Smooth muscle cell (in vitro differentiated cells): ENCODE measurements around the gene EEF1AKMT3. TPM values are rescaled to one million over a fixed set of nuclear protein-coding genes. Genes with fewer than 3 reads are reported as not detected.

Experiments
- DNase-seq: peaks from one replicate; lab custom pipeline; 2025; ENCODE audit not compliant: unreplicated experiment; lab: John Stamatoyannopoulos, UW
- H2AFZ ChIP-seq: fragments of 200-600 bp; sonication (generic); 2 replicates; pipeline ENCODE4 v1.6.0; 2016; ENCODE audit warnings: antibody characterized with exemption, low read depth, mild to moderate bottlenecking
- H3F3A ChIP-seq: fragments of 200-600 bp; sonication (generic); 2 replicates; pipeline ENCODE4 v1.6.0; 2017; ENCODE audit warnings: antibody characterized with exemption, low read depth
- H3K27ac ChIP-seq: fragments of 200-600 bp; sonication (generic); 2 replicates; pipeline ENCODE4 v1.5.1; 2016; ENCODE audit warnings: low read depth, mild to moderate bottlenecking
- H3K27me3 ChIP-seq: fragments of 200-600 bp; sonication (generic); 2 replicates; pipeline ENCODE4 v1.6.1; 2016; ENCODE audit warnings: low read depth, mild to moderate bottlenecking
- H3K36me3 ChIP-seq: fragments of 200-600 bp; sonication (generic); 2 replicates; pipeline ENCODE4 v1.5.1; 2016; ENCODE audit warnings: low read depth
- H3K4me1 ChIP-seq: fragments of 200-600 bp; sonication (generic); 2 replicates; pipeline ENCODE4 v1.5.1; 2016; ENCODE audit warnings: low read depth
- H3K4me2 ChIP-seq: fragments of 200-600 bp; sonication (generic); 2 replicates; pipeline ENCODE4 v1.6.0; 2016; ENCODE audit warnings: mild to moderate bottlenecking
- H3K4me3 ChIP-seq: fragments of 200-600 bp; sonication (generic); 2 replicates; pipeline ENCODE4 v1.5.1; 2016; ENCODE audit warnings: mild to moderate bottlenecking
- H3K79me2 ChIP-seq: fragments of 200-600 bp; sonication (generic); 2 replicates; pipeline ENCODE4 v1.6.0; 2016; ENCODE audit warnings: low read depth, mild to moderate bottlenecking
- H3K9ac ChIP-seq: fragments of 200-600 bp; sonication (generic); 2 replicates; pipeline ENCODE4 v1.6.0; 2016; ENCODE audit warnings: low read depth
- H3K9me3 ChIP-seq: fragments of 200-600 bp; sonication (generic); replicated peaks from 2 replicates; pipeline ENCODE4 v1.5.1; 2016; ENCODE audit warnings: low read depth
- H4K20me1 ChIP-seq: fragments of 200-600 bp; sonication (generic); 2 replicates; pipeline ENCODE4 v1.6.0; 2016; ENCODE audit warnings: low read depth
- CTCF ChIP-seq: fragments of 200-600 bp; sonication (generic); IDR thresholded peaks from 2 replicates; pipeline ENCODE4 v1.5.1; 2017; ENCODE audit warnings: borderline replicate concordance, mild to moderate bottlenecking, antibody characterized with exemption; ENCODE audit not compliant: insufficient read depth, poor library complexity, severe bottlenecking
- WGBS: methylation state at CpG from one replicate; pipeline ENCODE4 v1.1.7; 2016; ENCODE audit warnings: low lambda C conversion rate; 5-methylcytosine and 5-hydroxymethylcytosine counted together
- polyA plus RNA-seq: library from polyadenylated mRNA; unstranded; fragments of >200 nt; fragmentation: Nextera tagmentation; extraction: Ambion mirVana; gene quantifications from 2 replicates; pipeline ENCODE4 v1.2.1, GENCODE V29; 2016
- total RNA-seq: library from RNA; depleted of rRNA; stranded (reverse); fragments of >200 nt; gene quantifications from 2 replicates; pipeline ENCODE4 v1.2.3, GENCODE V29; 2014

Gene EEF1AKMT3
- total and polyA plus RNA-seq, 2 experiments from 2014 or later: 8.0 to 9.0 TPM

- H3K27me3 ChIP-seq: peaks cover 99% of the 10 kb centered on the region
- WGBS: 76% methylated on average over 4 of the region's 4 CpGs
Measured at GRCh38 chr12:57732270-57732669, 40.1 kb upstream of the EEF1AKMT3 start.

GRCh38 chr12:57732726-57733593 is 39.5 kb upstream of the EEF1AKMT3 start:
- Histone ChIP-seq H3K27ac (no peak overlapping the region), H2AFZ (no peak overlapping the region), H3F3A (no peaks in the 10 kb centered on the region), H3K79me2 (no peaks in the 10 kb centered on the region), H3K4me3 (no peak overlapping the region), H3K9me3 (no peaks in the 10 kb centered on the region), H3K27me3 (peaks cover 99% of the 10 kb centered on the region), H4K20me1 (no peaks in the 10 kb centered on the region), H3K4me2 (no peak overlapping the region), H3K36me3 (no peaks in the 10 kb centered on the region), H3K4me1 (peaks cover 13% of the 10 kb centered on the region), H3K9ac (no peak overlapping the region)
- 80% methylated on average over 11 of the region's 11 CpGs for WGBS
- TF ChIP-seq CTCF: no peak
- DNase-seq: no peak

More at GRCh38 chr12:57732270-57732669, 40.1 kb upstream of the EEF1AKMT3 start:
- Histone ChIP-seq H2AFZ (no peak overlapping the region), H3K27ac (no peak overlapping the region), H3K4me1 (peaks cover 6% of the 10 kb centered on the region), H3K9ac (no peak overlapping the region), H3K4me2 (no peak overlapping the region), H3K79me2 (no peaks in the 10 kb centered on the region), H4K20me1 (no peaks in the 10 kb centered on the region), H3K4me3 (no peak overlapping the region), H3K36me3 (no peaks in the 10 kb centered on the region), H3F3A (no peaks in the 10 kb centered on the region), H3K9me3 (no peaks in the 10 kb centered on the region)
- DNase-seq: no peak
- no peak for TF ChIP-seq CTCF

- WGBS: 69% methylated on average over 6 of the region's 6 CpGs
- Histone ChIP-seq H3K36me3 (no peaks in the 10 kb centered on the region), H3K9ac (no peak overlapping the region), H3K27ac (no peak overlapping the region), H3K4me2 (no peak overlapping the region), H3K27me3 (peaks cover 100% of the 10 kb centered on the region), H3K4me1 (peaks cover 17% of the 10 kb centered on the region), H2AFZ (no peak overlapping the region), H3K4me3 (no peak overlapping the region), H4K20me1 (no peaks in the 10 kb centered on the region), H3K79me2 (no peaks in the 10 kb centered on the region), H3K9me3 (no peaks in the 10 kb centered on the region), H3F3A (no peaks in the 10 kb centered on the region)
- TF ChIP-seq CTCF: no peak
- DNase-seq: no peak
Measured at GRCh38 chr12:57733928-57734327, 38.5 kb upstream of the EEF1AKMT3 start.
